Gastrocnemius medialis (tissue), 4 donors: ENCODE data around the gene CAND2.

Source experiments
- POLR2A ChIP-seq, 2 donors: fragments of 450-650 bp; IDR thresholded peaks; one replicate each; pipeline ENCODE4 v1.6.1; 2017; ENCODE audit warnings: antibody characterized with exemption in 2 of 2, mild to moderate bottlenecking in 2 of 2, moderate library complexity in 2 of 2
- TF ChIP-seq, protein P1 (sequence below), 5 experiments: fragments of 450-650 bp in 3 of 5; fragments of 200-600 bp in 2 of 5; sonication (generic) in 2 of 5; IDR thresholded peaks in 4 of 5; conservative IDR thresholded peaks in 1 of 5; 1 replicate in 4 of 5; 2 replicates in 1 of 5; pipeline ENCODE4 v1.5.1; 2016 to 2019; ENCODE audit warnings: antibody characterized with exemption in 5 of 5, mild to moderate bottlenecking in 3 of 5, moderate library complexity in 3 of 5

DNA sequence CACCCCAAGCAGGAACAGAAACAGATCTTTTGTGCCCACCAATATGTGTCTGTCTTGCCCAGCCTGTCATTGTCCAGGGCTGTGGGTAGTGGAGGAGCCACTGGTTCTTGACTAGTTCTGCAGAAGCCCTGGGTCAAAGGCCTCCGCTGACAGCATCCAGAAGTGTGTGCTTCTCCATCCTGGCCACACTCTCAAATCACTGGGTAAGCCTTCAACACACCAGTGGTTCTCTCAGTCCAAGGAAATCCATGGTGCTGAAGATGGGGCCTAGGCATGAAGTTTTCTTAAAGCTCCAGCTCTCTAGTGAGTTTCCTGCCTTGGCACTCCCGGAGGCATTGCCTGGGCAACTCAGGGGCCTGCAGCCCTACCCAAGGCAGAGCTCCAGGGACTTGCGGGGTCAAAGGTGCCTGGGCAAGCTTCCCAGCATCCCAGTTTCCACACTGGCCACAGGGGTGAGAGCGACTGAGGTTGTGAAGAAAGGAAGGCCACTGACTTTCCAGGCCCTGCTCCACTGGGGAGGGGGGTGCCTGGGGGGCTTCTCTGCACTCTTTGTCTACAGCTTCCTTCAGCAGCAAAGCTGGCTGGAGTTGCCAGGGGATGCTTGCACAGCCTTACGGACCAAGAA, 82.8 kb downstream of the CAND2 start:
- TF ChIP-seq, protein P1, sequence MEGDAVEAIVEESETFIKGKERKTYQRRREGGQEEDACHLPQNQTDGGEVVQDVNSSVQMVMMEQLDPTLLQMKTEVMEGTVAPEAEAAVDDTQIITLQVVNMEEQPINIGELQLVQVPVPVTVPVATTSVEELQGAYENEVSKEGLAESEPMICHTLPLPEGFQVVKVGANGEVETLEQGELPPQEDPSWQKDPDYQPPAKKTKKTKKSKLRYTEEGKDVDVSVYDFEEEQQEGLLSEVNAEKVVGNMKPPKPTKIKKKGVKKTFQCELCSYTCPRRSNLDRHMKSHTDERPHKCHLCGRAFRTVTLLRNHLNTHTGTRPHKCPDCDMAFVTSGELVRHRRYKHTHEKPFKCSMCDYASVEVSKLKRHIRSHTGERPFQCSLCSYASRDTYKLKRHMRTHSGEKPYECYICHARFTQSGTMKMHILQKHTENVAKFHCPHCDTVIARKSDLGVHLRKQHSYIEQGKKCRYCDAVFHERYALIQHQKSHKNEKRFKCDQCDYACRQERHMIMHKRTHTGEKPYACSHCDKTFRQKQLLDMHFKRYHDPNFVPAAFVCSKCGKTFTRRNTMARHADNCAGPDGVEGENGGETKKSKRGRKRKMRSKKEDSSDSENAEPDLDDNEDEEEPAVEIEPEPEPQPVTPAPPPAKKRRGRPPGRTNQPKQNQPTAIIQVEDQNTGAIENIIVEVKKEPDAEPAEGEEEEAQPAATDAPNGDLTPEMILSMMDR (IDR thresholded peaks at IDR 0.05 in 4 of 5, conservative IDR thresholded peaks at IDR 0.05 in 1 of 5): no peak
- no peak for TF ChIP-seq POLR2A (IDR thresholded peaks at IDR 0.05)
